HUDEP-2 (cell line): Measurements from ENCODE around the gene HTT-AS.
A peak's percentile ranks its signal among the peaks of the same experiment; 100 is the strongest.

Source experiments
- DNase-seq, 76 experiments: peaks; one replicate each; lab custom pipeline; 2025; ENCODE audit not compliant: unreplicated experiment in 76 of 76; lab: John Stamatoyannopoulos, UW

The HTT-AS gene

DNA sequence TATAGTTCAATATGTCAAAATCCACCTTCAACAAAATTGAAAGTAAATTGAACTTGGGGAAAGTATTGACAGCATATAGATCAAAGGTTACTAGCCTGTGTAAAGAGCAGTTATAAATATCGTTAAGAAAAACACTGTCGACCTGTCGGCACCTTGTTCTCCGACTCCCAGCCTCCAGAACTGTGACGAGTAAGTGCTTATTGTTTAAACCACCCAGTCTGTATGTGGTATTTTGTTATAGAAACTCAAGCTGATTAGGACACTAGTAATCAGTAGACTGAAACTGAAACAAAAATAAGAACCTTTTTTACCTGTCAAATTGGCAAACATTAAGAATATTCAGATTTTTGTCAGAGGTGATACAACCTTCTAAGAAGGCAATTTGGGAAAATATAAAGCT lies 17.1 kb upstream of the HTT-AS start:
- DNase-seq: no peak

DNA sequence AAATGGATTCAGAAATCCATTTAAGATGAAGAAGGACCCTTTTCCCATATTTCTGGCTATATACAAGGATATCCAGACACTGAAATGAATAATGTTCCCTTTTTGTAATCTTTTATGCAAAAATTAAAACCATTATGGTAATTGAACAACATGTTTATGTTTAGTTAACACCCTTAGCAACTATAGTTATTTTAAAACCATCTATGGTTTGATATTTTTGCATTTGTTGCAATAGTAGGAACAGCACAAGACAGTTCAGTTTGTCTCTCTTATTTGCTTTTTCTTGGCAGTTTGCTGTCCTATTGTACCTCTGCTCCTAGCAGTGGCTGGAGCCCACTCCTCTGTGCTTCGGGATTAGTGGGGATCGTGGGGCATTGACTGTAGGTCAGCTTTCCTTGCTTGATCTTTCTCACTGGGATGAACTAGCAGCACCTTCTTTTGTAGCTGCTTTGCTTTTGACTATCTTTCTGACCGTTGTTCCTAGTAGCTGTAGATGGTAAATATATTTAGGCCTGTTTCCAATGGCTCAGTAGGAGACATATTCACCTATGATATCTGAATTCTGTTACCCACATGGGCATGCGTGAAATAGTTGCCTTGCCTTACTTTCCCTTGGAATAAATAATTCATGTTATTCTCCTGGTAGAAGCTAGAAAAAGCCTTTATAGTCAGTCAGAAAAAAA lies 12.9 kb upstream of the HTT-AS start:
- DNase-seq: no peak

- no peak for DNase-seq
Measured at GRCh38 chr4:3085948-3086670, 11.8 kb upstream of the HTT-AS start.

- no peak for DNase-seq
Measured at GRCh38 chr4:3083732-3084131, 9.4 kb upstream of the HTT-AS start.

DNA sequence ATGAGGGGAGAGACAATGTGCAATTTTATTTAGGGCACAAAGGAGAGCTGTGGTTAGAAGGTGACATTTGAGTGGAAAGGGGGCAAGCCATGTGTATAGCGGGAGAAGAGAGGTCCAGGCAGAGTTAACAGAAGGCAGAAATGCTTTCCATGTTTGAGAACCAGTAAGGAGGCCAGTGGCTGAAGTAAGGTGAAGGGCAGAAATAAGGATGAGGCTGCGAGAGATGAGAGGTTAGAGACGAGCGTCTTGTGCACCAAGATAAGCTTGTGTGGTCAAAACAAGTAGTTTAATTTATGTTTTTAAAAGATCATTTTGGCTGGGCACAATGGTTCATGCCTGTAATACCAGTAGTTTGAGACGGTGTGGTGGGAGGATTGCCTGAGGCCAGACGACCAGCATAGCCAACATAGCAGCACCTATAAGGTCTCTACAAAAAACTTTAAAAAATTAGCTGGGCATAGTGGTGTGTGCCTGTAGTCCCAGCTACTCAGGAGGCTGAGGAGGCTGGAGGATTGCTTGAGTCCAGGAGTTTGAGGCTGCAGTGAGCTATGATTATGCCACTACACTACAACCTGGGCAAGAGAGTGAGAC lies 8.7 kb upstream of the HTT-AS start:
- peak in 34 of 76 experiments; percentile 1 to 63 (median 24) for DNase-seq

DNA sequence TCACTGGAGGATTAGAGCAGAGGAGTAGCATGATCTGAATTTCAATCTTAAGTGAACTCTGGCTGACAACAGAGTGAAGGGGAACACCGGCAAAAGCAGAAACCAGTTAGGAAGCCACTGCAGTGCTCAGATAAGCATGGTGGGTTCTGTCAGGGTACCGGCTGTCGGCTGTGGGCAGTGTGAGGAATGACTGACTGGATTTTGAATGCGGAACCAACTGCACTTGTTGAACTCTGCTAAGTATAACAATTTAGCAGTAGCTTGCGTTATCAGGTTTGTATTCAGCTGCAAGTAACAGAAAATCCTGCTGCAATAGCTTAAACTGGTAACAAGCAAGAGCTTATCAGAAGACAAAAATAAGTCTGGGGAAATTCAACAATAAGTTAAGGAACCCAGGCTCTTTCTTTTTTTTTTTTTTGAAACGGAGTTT lies 5.4 kb upstream of the HTT-AS start:
- DNase-seq: peak in 71 of 76 experiments; percentile 18 to 86 (median 58)

- DNase-seq: no peak
Measured at GRCh38 chr4:3077796-3078195, 3.5 kb upstream of the HTT-AS start.

DNA sequence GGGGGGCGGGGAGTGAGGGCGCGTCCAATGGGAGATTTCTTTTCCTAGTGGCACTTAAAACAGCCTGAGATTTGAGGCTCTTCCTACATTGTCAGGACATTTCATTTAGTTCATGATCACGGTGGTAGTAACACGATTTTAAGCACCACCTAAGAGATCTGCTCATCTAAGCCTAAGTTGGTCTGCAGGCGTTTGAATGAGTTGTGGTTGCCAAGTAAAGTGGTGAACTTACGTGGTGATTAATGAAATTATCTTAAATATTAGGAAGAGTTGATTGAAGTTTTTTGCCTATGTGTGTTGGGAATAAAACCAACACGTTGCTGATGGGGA lies 1.3 kb upstream of the HTT-AS start:
- DNase-seq: no peak

GRCh38 chr4:3074846-3075651 lies 711 bp upstream of the HTT-AS start:
- DNase-seq: peak in 45 of 76 experiments; percentile 6 to 68 (median 36)

- no peak for DNase-seq
Measured at GRCh38 chr4:3073158-3074077, 920 bp downstream of the HTT-AS start.

DNA sequence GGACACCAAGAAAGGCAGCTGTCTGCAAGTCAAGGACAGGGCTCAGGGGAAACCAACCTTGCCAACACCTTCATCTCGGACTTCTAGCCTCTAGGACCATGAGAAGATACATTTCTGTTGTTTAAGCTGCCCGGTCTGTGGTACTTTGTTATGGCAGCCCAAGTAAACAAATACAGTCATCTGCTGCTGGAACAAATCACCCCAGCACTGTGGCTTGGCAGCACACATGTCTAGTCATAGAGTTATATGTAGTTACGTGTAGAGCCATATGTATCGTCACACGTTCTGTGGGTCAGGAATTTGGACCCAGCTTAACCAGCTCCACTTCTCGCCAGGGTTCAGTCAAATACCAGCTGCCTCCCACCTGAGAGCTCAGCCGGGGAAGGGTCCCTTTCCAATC lies 2.5 kb downstream of the HTT-AS start:
- no peak for DNase-seq

GRCh38 chr4:3070709-3071500 lies 3.4 kb downstream of the HTT-AS start:
- DNase-seq: no peak

- no peak for DNase-seq
Measured at GRCh38 chr4:3069661-3070199, 4.6 kb downstream of the HTT-AS start.

- no peak for DNase-seq
Measured at GRCh38 chr4:3067473-3068001, 6.8 kb downstream of the HTT-AS start.

DNA sequence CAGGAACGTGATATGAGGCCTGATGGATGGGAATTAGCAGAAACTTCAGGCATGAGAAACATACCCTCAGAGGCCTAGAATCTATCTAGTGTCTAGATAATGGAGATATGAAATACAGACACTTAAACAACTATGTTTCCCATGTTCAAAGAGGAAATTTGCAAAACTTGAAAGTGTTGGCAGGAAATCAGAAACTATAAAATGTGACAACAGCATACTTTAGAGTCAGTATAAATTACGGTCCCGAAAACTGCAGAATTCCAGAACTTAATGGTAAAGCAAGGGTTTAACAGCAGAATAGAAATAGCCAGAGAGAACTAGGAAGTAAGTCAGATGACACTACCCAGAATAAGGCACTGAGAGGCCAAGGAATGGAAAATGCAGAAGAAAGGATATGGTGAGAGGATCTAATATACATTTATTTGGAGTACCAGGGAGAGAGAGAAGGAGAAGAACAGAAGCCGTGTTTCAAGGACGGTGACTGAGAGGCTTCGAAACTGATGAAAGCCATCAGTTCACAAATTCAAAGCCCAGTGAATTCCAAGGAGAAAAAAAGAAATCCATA lies 7.4 kb downstream of the HTT-AS start:
- no peak for DNase-seq

DNA sequence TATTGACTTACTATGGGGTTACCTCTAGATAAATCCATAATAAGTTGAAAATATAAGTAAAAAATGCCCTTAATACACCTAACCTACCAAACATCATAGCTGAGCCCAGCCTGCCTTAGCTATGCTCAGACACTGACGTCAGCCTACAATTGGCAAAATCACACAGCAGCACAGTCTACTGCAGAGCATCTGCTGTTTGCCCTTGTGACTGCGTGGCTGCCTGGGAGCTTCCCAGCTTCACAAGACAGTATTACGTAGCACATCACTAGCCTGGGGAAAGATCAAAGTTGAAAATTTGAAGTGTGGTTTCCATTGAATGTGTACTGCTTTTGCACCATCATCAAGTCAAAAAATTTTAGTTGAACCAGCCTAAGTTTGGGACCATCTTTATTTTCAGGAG lies 8.8 kb downstream of the HTT-AS start:
- DNase-seq: no peak

GRCh38 chr4:3062471-3062870 lies 11.9 kb downstream of the HTT-AS start:
- no peak for DNase-seq

DNA sequence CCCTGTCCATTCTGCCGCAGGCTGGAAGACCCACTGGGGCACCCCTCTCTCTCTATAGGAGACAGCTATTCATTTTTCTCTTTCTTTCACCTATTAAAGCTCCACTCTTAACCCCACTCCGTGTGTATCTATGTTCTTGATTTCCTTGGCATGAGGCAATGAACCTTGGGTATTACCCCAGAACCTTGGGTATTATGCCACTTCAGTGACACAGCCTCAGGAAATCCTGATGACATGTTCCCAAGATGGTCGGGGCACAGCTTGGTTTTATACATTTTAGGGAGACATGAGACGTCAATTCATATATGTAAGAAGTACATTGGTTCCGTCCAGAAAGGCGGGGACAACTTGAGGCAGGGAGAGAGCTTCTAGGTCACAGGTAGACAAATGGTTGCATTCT lies 13.4 kb downstream of the HTT-AS start:
- no peak for DNase-seq

- DNase-seq: no peak
Measured at GRCh38 chr4:3059943-3060342, 14.4 kb downstream of the HTT-AS start.
